Measurements from ENCODE around the gene XRN2. TPM values are rescaled to one million over a fixed set of nuclear protein-coding genes. Genes with fewer than 3 reads are reported as not detected.

Gene XRN2
- total and polyA plus RNA-seq, 2 experiments from 2014 or later, result 39.6 to 79.1 TPM

GRCh38 chr20:21272679-21273078, 30.5 kb upstream of the XRN2 start:
- Histone ChIP-seq H4K20me1 (ENCODE audit: insufficient read depth, poor library complexity, severe bottlenecking) (no peaks in the 10 kb centered on the region), H3K79me2 (no peaks in the 10 kb centered on the region), H3K9me2 (replicated peaks; ENCODE audit: insufficient read depth) (no peaks in the 10 kb centered on the region), H2AFZ (no peak overlapping the region), H3K27ac (no peak overlapping the region), H3K9me3 (ENCODE audit: low read depth) (no peaks in the 10 kb centered on the region), H3K4me3 (no peak overlapping the region), H3K27me3 (no peaks in the 10 kb centered on the region), H3K4me1 (ENCODE audit: insufficient read depth) (no peaks in the 10 kb centered on the region), H3K36me3 (replicated peaks; ENCODE audit: insufficient read depth, low read depth) (no peaks in the 10 kb centered on the region), H3K4me2 (no peak overlapping the region)
- TF ChIP-seq EZH2 (IDR thresholded peaks at IDR 0.05; ENCODE audit: borderline replicate concordance) (no peak), EZH2phosphoT487 (IDR thresholded peaks at IDR 0.05; ENCODE audit: low read depth, severe bottlenecking, unreplicated experiment) (no peak), CTCF (IDR thresholded peaks at IDR 0.05; ENCODE audit: poor library complexity) (no peak)
- 86% methylated on average over 3 of the region's 3 CpGs for WGBS (ENCODE audit: low lambda C conversion rate, missing lambda C conversion rate)
- DNase-seq (ENCODE audit: low spot score), result no peak

DNA sequence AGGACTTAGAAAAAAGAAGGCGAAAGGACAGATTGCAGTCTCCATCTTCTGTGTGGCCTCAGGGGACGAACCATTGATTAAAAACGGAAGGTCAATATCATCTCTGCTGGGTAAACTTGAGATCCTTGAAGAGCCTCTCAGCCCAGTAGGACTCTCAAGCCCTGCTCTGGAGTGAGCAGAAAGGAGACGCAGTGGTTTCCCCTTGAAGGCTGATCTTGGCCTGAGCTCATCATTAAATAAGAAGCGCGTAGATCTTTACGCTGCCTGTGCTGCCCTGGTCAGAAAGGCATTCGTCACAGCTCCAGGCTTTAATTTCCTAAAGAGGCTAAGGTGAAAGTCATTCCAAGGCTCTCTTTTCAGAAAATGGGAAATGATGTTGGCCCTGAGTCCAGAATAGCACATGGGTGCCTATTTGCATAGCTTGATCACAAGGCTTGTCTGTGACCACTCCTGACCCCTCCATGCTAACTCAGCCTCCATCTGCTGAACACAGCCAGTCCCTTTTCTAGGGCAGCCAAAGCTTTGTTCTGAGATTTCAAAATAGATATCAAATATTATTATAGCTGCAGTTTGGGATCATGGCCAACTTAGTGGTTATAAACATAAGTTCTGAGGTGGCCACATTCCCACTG, 29.3 kb upstream of the XRN2 start:
- Histone ChIP-seq H3K4me2 (no peak overlapping the region), H3K9me3 (ENCODE audit: low read depth) (no peaks in the 10 kb centered on the region), H3K4me1 (ENCODE audit: insufficient read depth) (no peaks in the 10 kb centered on the region), H2AFZ (no peak overlapping the region), H3K27me3 (no peaks in the 10 kb centered on the region), H4K20me1 (ENCODE audit: insufficient read depth, poor library complexity, severe bottlenecking) (no peaks in the 10 kb centered on the region), H3K36me3 (replicated peaks; ENCODE audit: insufficient read depth, low read depth) (no peaks in the 10 kb centered on the region), H3K9me2 (replicated peaks; ENCODE audit: insufficient read depth) (no peaks in the 10 kb centered on the region), H3K4me3 (no peak overlapping the region), H3K79me2 (no peaks in the 10 kb centered on the region), H3K27ac (no peak overlapping the region)
- WGBS (ENCODE audit: low lambda C conversion rate, missing lambda C conversion rate), result 88% methylated on average over 8 of the region's 8 CpGs
- TF ChIP-seq EZH2phosphoT487 (IDR thresholded peaks at IDR 0.05; ENCODE audit: low read depth, severe bottlenecking, unreplicated experiment) (no peak), CTCF (IDR thresholded peaks at IDR 0.05; ENCODE audit: poor library complexity) (no peak), EZH2 (IDR thresholded peaks at IDR 0.05; ENCODE audit: borderline replicate concordance) (no peak)
- no peak for DNase-seq (ENCODE audit: low spot score)

GRCh38 chr20:21278829-21279228, 24.3 kb upstream of the XRN2 start:
- no peak overlapping the region for H3K4me2 ChIP-seq
- no peaks in the 10 kb centered on the region for H3K9me3 ChIP-seq (ENCODE audit: low read depth)
- WGBS (ENCODE audit: low lambda C conversion rate, missing lambda C conversion rate), result 96% methylated on average over 2 of the region's 2 CpGs
- H3K27ac ChIP-seq, result no peak overlapping the region
- no peaks in the 10 kb centered on the region for H3K36me3 ChIP-seq (replicated peaks; ENCODE audit: insufficient read depth, low read depth)
- no peak for DNase-seq (ENCODE audit: low spot score)
- H3K9me2 ChIP-seq (replicated peaks; ENCODE audit: insufficient read depth), result no peaks in the 10 kb centered on the region
- H3K4me1 ChIP-seq (ENCODE audit: insufficient read depth), result no peaks in the 10 kb centered on the region
- H3K79me2 ChIP-seq, result no peaks in the 10 kb centered on the region
- no peaks in the 10 kb centered on the region for H3K27me3 ChIP-seq
- no peak overlapping the region for H2AFZ ChIP-seq
- TF ChIP-seq EZH2 (IDR thresholded peaks at IDR 0.05; ENCODE audit: borderline replicate concordance) (no peak), CTCF (IDR thresholded peaks at IDR 0.05; ENCODE audit: poor library complexity) (no peak), EZH2phosphoT487 (IDR thresholded peaks at IDR 0.05; ENCODE audit: low read depth, severe bottlenecking, unreplicated experiment) (no peak)
- no peaks in the 10 kb centered on the region for H4K20me1 ChIP-seq (ENCODE audit: insufficient read depth, poor library complexity, severe bottlenecking)
- H3K4me3 ChIP-seq, result no peak overlapping the region

Data from hepatocyte (in vitro differentiated cells).